Thyroid gland (tissue), 4 donors: ENCODE measurements around the gene BIK.

Experiments
- POLR2A ChIP-seq, 2 donors: fragments of 450-650 bp; IDR thresholded peaks; one replicate each; pipeline ENCODE4 v1.6.1; 2017; ENCODE audit warnings: antibody characterized with exemption in 2 of 2, mild to moderate bottlenecking in 2 of 2, moderate library complexity in 1 of 2
- TF ChIP-seq, protein P1 (sequence below), 6 experiments: fragments of 200-600 bp in 3 of 6; fragments of 450-650 bp in 3 of 6; sonication (generic) in 3 of 6; IDR thresholded peaks; one replicate each; pipeline ENCODE4 v1.5.1; 2016 to 2019; ENCODE audit warnings: antibody characterized with exemption in 6 of 6, mild to moderate bottlenecking in 2 of 6, inconsistent platforms in 1 of 6, moderate library complexity in 1 of 6

DNA sequence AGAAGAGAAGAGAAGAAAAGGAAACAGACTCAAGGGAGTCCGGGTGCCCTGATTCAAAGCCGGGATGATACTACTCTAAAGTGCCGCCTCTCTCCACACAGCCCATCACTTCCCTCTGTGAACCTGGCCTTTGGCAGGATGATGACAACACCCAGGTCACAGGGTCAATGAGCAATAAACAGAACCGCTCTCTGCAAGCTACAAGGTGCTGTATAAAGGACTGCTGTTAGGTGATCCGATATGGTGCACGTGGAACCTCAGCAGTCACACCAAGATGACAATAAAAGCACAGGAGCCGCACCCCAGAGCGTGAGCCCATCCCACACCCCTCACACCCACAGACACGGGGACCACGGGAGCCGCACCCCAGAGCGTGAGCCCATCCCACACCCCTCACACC, 32.0 kb upstream of the BIK start:
- TF ChIP-seq, protein P1, sequence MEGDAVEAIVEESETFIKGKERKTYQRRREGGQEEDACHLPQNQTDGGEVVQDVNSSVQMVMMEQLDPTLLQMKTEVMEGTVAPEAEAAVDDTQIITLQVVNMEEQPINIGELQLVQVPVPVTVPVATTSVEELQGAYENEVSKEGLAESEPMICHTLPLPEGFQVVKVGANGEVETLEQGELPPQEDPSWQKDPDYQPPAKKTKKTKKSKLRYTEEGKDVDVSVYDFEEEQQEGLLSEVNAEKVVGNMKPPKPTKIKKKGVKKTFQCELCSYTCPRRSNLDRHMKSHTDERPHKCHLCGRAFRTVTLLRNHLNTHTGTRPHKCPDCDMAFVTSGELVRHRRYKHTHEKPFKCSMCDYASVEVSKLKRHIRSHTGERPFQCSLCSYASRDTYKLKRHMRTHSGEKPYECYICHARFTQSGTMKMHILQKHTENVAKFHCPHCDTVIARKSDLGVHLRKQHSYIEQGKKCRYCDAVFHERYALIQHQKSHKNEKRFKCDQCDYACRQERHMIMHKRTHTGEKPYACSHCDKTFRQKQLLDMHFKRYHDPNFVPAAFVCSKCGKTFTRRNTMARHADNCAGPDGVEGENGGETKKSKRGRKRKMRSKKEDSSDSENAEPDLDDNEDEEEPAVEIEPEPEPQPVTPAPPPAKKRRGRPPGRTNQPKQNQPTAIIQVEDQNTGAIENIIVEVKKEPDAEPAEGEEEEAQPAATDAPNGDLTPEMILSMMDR (IDR thresholded peaks at IDR 0.05): no peak
- TF ChIP-seq POLR2A (IDR thresholded peaks at IDR 0.05): no peak
